ENCODE measurements around the gene LRRC70.

The LRRC70 gene

GRCh38 chr5:62589504-62589903, 10.9 kb downstream of the LRRC70 start:
- Histone ChIP-seq H3K9ac (ENCODE audit: low read depth, low read length) (no peak overlapping the region), H3K27me3 (ENCODE audit: control insufficient read depth, insufficient read depth, low read length) (no peaks in the 10 kb centered on the region), H3K9me3 (ENCODE audit: control insufficient read depth, insufficient read depth, low read length) (no peaks in the 10 kb centered on the region)

DNA sequence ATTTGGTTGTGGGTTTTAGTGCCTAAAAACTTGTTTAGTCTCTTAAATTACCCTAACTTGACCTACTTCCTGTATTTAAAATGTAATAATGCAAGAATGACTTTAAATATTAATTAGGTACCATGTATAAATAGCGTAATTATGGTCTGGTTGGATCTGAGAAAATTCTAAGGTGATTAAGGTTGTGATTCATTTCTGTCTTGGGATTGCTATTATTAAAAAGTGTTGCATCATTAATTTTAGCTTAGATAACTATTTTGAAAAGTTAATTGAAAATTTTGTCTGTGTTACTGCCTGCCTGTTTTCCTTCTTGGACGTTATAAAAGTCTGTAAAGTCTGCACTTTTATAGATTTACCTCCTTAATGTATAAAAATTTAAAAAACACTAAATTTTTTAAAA, 11.8 kb downstream of the LRRC70 start:
- Histone ChIP-seq H3K4me1 (ENCODE audit: control insufficient read depth, insufficient read depth, low read length) (peaks cover 18% of the 10 kb centered on the region), H3K27ac (ENCODE audit: low read depth, low read length) (no peak overlapping the region), H3K36me3 (ENCODE audit: control insufficient read depth, insufficient read depth, low read length) (peaks cover 13% of the 10 kb centered on the region), H3K4me3 (ENCODE audit: low read depth, low read length) (no peak overlapping the region), H3K9me3 (ENCODE audit: control insufficient read depth, insufficient read depth, low read length) (no peaks in the 10 kb centered on the region), H3K9ac (ENCODE audit: low read depth, low read length) (no peak overlapping the region), H3K27me3 (ENCODE audit: control insufficient read depth, insufficient read depth, low read length) (no peaks in the 10 kb centered on the region)

More at GRCh38 chr5:62589504-62589903, 10.9 kb downstream of the LRRC70 start:
- Histone ChIP-seq H3K4me1 (ENCODE audit: control insufficient read depth, insufficient read depth, low read length) (peaks cover 11% of the 10 kb centered on the region), H3K4me3 (ENCODE audit: low read depth, low read length) (no peak overlapping the region), H3K36me3 (ENCODE audit: control insufficient read depth, insufficient read depth, low read length) (peaks cover 13% of the 10 kb centered on the region), H3K27ac (ENCODE audit: low read depth, low read length) (no peak overlapping the region)

DNA sequence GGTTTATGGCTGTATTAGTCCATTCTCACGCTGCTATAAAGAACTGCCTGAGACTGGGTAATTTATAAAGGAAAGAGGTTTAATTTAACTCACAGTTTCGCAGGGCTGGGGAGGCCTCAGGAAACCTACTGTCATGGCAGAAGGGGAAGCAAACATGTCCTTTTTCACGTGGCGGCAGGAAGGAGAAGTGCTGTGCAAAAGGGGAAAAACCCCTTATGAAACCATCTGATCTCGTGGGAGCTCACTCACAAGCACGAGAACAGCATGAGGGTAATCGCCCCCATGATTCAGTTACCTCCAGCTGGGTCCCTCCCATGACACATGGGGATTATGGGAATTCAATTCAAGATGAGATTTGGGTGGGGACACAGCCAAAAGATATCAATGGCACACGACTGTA, 13.9 kb downstream of the LRRC70 start:
- H3K4me3 ChIP-seq (ENCODE audit: low read depth, low read length): no peak overlapping the region
- H3K4me1 ChIP-seq (ENCODE audit: control insufficient read depth, insufficient read depth, low read length): peaks cover 18% of the 10 kb centered on the region
- H3K9ac ChIP-seq (ENCODE audit: low read depth, low read length): no peak overlapping the region
- H3K27ac ChIP-seq (ENCODE audit: low read depth, low read length): no peak overlapping the region
- H3K36me3 ChIP-seq (ENCODE audit: control insufficient read depth, insufficient read depth, low read length): peaks cover 13% of the 10 kb centered on the region
- H3K9me3 ChIP-seq (ENCODE audit: control insufficient read depth, insufficient read depth, low read length): no peaks in the 10 kb centered on the region
- no peaks in the 10 kb centered on the region for H3K27me3 ChIP-seq (ENCODE audit: control insufficient read depth, insufficient read depth, low read length)

DNA sequence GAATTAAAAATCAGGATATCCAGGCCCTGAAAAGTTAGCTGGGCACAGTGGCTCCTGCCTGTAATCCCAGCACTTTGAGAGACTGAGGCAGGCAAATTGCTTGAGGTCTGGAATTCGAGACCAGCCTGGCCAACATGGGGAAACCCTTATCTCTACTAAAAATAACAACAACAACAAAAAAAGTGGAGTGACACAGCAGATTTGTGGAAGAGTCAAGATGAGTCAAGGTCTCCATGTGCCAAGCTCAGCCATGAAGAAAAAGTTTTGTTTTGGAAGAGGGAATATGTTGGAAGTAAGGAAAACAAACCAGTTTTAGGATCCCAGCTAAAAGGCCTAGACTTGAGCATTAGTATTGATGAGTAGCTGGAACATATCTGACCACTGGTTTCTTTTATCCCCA, 14.7 kb downstream of the LRRC70 start:
- Histone ChIP-seq H3K27me3 (ENCODE audit: control insufficient read depth, insufficient read depth, low read length) (no peaks in the 10 kb centered on the region), H3K4me1 (ENCODE audit: control insufficient read depth, insufficient read depth, low read length) (peaks cover 18% of the 10 kb centered on the region), H3K27ac (ENCODE audit: low read depth, low read length) (no peak overlapping the region), H3K36me3 (ENCODE audit: control insufficient read depth, insufficient read depth, low read length) (peaks cover 13% of the 10 kb centered on the region), H3K9ac (ENCODE audit: low read depth, low read length) (no peak overlapping the region), H3K4me3 (ENCODE audit: low read depth, low read length) (no peak overlapping the region), H3K9me3 (ENCODE audit: control insufficient read depth, insufficient read depth, low read length) (no peaks in the 10 kb centered on the region)

DNA sequence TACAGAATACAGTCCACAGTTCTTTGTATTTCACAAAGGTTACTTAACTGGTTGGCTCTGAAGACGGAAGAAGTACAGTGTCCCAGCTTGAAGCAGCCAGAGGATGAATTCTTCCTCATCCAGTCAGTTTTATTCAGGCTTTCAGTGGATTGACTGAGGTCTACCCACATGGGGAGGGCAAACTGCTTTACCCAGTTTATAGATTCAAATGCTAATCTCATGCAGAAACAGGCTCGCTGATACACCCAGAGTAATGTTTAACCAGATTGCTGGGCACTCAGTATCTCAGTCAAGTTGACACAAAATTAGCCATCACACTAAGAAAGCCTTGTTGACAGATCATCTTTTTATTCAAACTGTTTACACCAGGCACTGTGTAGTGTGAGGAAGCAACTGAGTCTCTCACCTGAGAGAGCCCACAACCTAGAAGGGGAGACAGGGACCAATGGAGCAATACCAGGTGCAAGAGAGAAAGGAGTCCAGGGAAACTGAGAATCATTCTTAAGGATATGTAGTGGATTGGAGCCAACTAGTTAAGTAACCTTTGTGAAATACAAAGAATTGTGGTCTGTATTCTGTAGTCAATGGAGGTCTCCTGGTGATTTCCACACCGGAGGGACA, 15.9 kb downstream of the LRRC70 start:
- Histone ChIP-seq H3K4me3 (ENCODE audit: low read depth, low read length) (no peak overlapping the region), H3K9ac (ENCODE audit: low read depth, low read length) (no peak overlapping the region), H3K4me1 (ENCODE audit: control insufficient read depth, insufficient read depth, low read length) (peaks cover 18% of the 10 kb centered on the region), H3K27me3 (ENCODE audit: control insufficient read depth, insufficient read depth, low read length) (no peaks in the 10 kb centered on the region), H3K9me3 (ENCODE audit: control insufficient read depth, insufficient read depth, low read length) (no peaks in the 10 kb centered on the region), H3K27ac (ENCODE audit: low read depth, low read length) (peak overlapping the region; percentile 11), H3K36me3 (ENCODE audit: control insufficient read depth, insufficient read depth, low read length) (peaks cover 13% of the 10 kb centered on the region)

GRCh38 chr5:62596096-62596495, 17.5 kb downstream of the LRRC70 start:
- H3K9me3 ChIP-seq (ENCODE audit: control insufficient read depth, insufficient read depth, low read length): no peaks in the 10 kb centered on the region
- peaks cover 13% of the 10 kb centered on the region for H3K36me3 ChIP-seq (ENCODE audit: control insufficient read depth, insufficient read depth, low read length)
- H3K27me3 ChIP-seq (ENCODE audit: control insufficient read depth, insufficient read depth, low read length): no peaks in the 10 kb centered on the region
- no peak overlapping the region for H3K4me3 ChIP-seq (ENCODE audit: low read depth, low read length)
- H3K4me1 ChIP-seq (ENCODE audit: control insufficient read depth, insufficient read depth, low read length): peaks cover 18% of the 10 kb centered on the region
- no peak overlapping the region for H3K9ac ChIP-seq (ENCODE audit: low read depth, low read length)
- no peak overlapping the region for H3K27ac ChIP-seq (ENCODE audit: low read depth, low read length)

- H3K9me3 ChIP-seq (ENCODE audit: control insufficient read depth, insufficient read depth, low read length): no peaks in the 10 kb centered on the region
- H3K36me3 ChIP-seq (ENCODE audit: control insufficient read depth, insufficient read depth, low read length): peaks cover 13% of the 10 kb centered on the region
- H3K27ac ChIP-seq (ENCODE audit: low read depth, low read length): no peak overlapping the region
- H3K4me1 ChIP-seq (ENCODE audit: control insufficient read depth, insufficient read depth, low read length): peaks cover 18% of the 10 kb centered on the region
- no peak overlapping the region for H3K4me3 ChIP-seq (ENCODE audit: low read depth, low read length)
- no peak overlapping the region for H3K9ac ChIP-seq (ENCODE audit: low read depth, low read length)
- no peaks in the 10 kb centered on the region for H3K27me3 ChIP-seq (ENCODE audit: control insufficient read depth, insufficient read depth, low read length)
Observed at GRCh38 chr5:62596691-62597090, 18.1 kb downstream of the LRRC70 start.

- no peaks in the 10 kb centered on the region for H3K9me3 ChIP-seq (ENCODE audit: control insufficient read depth, insufficient read depth, low read length)
- peaks cover 18% of the 10 kb centered on the region for H3K4me1 ChIP-seq (ENCODE audit: control insufficient read depth, insufficient read depth, low read length)
- no peak overlapping the region for H3K4me3 ChIP-seq (ENCODE audit: low read depth, low read length)
- no peak overlapping the region for H3K27ac ChIP-seq (ENCODE audit: low read depth, low read length)
- no peaks in the 10 kb centered on the region for H3K27me3 ChIP-seq (ENCODE audit: control insufficient read depth, insufficient read depth, low read length)
- H3K9ac ChIP-seq (ENCODE audit: low read depth, low read length): no peak overlapping the region
- H3K36me3 ChIP-seq (ENCODE audit: control insufficient read depth, insufficient read depth, low read length): peaks cover 8% of the 10 kb centered on the region
Observed at GRCh38 chr5:62597314-62597713, 18.7 kb downstream of the LRRC70 start.

GRCh38 chr5:62600560-62601252, 22.1 kb downstream of the LRRC70 start:
- Histone ChIP-seq H3K9ac (ENCODE audit: low read depth, low read length) (no peak overlapping the region), H3K4me3 (ENCODE audit: low read depth, low read length) (no peak overlapping the region), H3K36me3 (ENCODE audit: control insufficient read depth, insufficient read depth, low read length) (no peaks in the 10 kb centered on the region), H3K27ac (ENCODE audit: low read depth, low read length) (no peak overlapping the region), H3K9me3 (ENCODE audit: control insufficient read depth, insufficient read depth, low read length) (no peaks in the 10 kb centered on the region), H3K27me3 (ENCODE audit: control insufficient read depth, insufficient read depth, low read length) (no peaks in the 10 kb centered on the region), H3K4me1 (ENCODE audit: control insufficient read depth, insufficient read depth, low read length) (no peaks in the 10 kb centered on the region)

GRCh38 chr5:62603934-62604333, 25.3 kb downstream of the LRRC70 start:
- Histone ChIP-seq H3K9ac (ENCODE audit: low read depth, low read length) (no peak overlapping the region), H3K27ac (ENCODE audit: low read depth, low read length) (no peak overlapping the region), H3K27me3 (ENCODE audit: control insufficient read depth, insufficient read depth, low read length) (no peaks in the 10 kb centered on the region), H3K4me3 (ENCODE audit: low read depth, low read length) (no peak overlapping the region), H3K9me3 (ENCODE audit: control insufficient read depth, insufficient read depth, low read length) (no peaks in the 10 kb centered on the region), H3K36me3 (ENCODE audit: control insufficient read depth, insufficient read depth, low read length) (no peaks in the 10 kb centered on the region), H3K4me1 (ENCODE audit: control insufficient read depth, insufficient read depth, low read length) (no peaks in the 10 kb centered on the region)

DNA sequence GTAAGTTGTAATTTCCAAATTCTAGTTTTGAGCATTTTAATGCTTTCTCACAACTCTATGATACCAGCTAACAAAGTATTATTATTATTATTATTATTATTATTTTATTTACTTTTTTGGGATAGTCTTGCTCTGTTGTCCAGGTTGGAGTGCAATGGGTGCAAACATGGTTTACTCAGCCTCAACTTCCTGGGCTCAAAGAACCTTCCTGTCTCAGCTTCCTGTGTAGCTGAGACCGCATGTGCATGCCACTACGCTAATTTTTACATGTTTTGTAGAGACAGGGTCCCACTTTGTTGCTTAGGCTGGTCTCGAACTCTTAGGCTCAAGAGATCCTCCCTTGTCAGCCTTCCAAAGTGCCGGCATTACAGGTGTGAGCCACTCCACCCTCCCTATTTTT, 27.0 kb downstream of the LRRC70 start:
- H3K4me1 ChIP-seq (ENCODE audit: control insufficient read depth, insufficient read depth, low read length): no peaks in the 10 kb centered on the region
- H3K4me3 ChIP-seq (ENCODE audit: low read depth, low read length): no peak overlapping the region
- H3K27ac ChIP-seq (ENCODE audit: low read depth, low read length): no peak overlapping the region
- H3K9ac ChIP-seq (ENCODE audit: low read depth, low read length): no peak overlapping the region
- no peaks in the 10 kb centered on the region for H3K9me3 ChIP-seq (ENCODE audit: control insufficient read depth, insufficient read depth, low read length)
- H3K27me3 ChIP-seq (ENCODE audit: control insufficient read depth, insufficient read depth, low read length): no peaks in the 10 kb centered on the region
- H3K36me3 ChIP-seq (ENCODE audit: control insufficient read depth, insufficient read depth, low read length): no peaks in the 10 kb centered on the region
